AG04450 (cell line): ENCODE data around the gene MLST8. TPM values are rescaled to one million over a fixed set of nuclear protein-coding genes. Genes with fewer than 3 reads are reported as not detected.

Experiments
- CTCF ChIA-PET: fragments of 300-600, 350-600 bp; formaldehyde crosslinking; extraction: SDS; loops from one replicate; lab custom pipeline; 2022; ENCODE audit warnings: antibody characterized with exemption, inconsistent platforms; lab: Charles Lee
- POLR2A ChIA-PET: fragments of 350-600 bp; formaldehyde crosslinking; extraction: SDS; loops from one replicate; lab custom pipeline; 2021; ENCODE audit warnings: antibody characterized with exemption, inconsistent platforms; lab: Yijun Ruan, JAX
- DNase-seq: peaks from one replicate; pipeline ENCODE4 v3.0.0-alpha.2; 2011; ENCODE audit warnings: low read depth, low spot score
- H3K27ac ChIP-seq: one replicate; pipeline ENCODE4 v1.5.1; 2012; ENCODE audit warnings: low read depth, low read length, control low read depth
- H3K27me3 ChIP-seq: one replicate; pipeline ENCODE4 v1.6.0; 2012; ENCODE audit warnings: low read length; ENCODE audit not compliant: control insufficient read depth, insufficient read depth
- H3K4me3 ChIP-seq: 2 replicates; pipeline ENCODE4 v1.5.1; 2011; ENCODE audit warnings: mild to moderate bottlenecking, low read depth, low read length, control low read depth
- H3K9me3 ChIP-seq: 2 replicates; pipeline ENCODE4 v1.5.1; 2012; ENCODE audit warnings: low read length; ENCODE audit not compliant: control insufficient read depth, insufficient read depth
- CTCF ChIP-seq: IDR thresholded peaks from 2 replicates; pipeline ENCODE4 v1.5.1; 2011; ENCODE audit warnings: low read depth, low read length, control low read depth, inconsistent platforms
- polyA plus RNA-seq: library from polyadenylated mRNA; depleted of rRNA; stranded (reverse); fragments of >200 nt; gene quantifications from 2 replicates; pipeline ENCODE4 v1.2.3, GENCODE V29; 2011

The MLST8 gene
- polyA plus RNA-seq, 1 experiment: 41.1 TPM

- no peak for TF ChIP-seq CTCF
- Histone ChIP-seq H3K27me3 (no peaks in the 10 kb centered on the region), H3K4me3 (peak within 1 kb of the TSS; percentile 85), H3K9me3 (no peaks in the 10 kb centered on the region; the same call in 1 of the 2 replicates), H3K27ac (peak within 1 kb of the TSS; percentile 47)
- ChIA-PET POLR2A (no interaction called here), CTCF (no interaction called here)
- peak; percentile 98 for DNase-seq
Measured at GRCh38 chr16:2223221-2223941, 18.1 kb downstream of the MLST8 start, which contains the start of gene E4F1. Gene E4F1 (plus strand): TSS chr16:2223591. CDS start chr16:2223614, 23 bp downstream.

- no peak for TF ChIP-seq CTCF
- Histone ChIP-seq H3K27me3 (no peaks in the 10 kb centered on the region), H3K9me3 (no peaks in the 10 kb centered on the region; the same call in 1 of the 2 replicates), H3K4me3 (peak overlapping the region; percentile 85), H3K27ac (peak overlapping the region; percentile 31)
- no peak for DNase-seq
- ChIA-PET POLR2A (no interaction called here), CTCF (no interaction called here)
Measured at GRCh38 chr16:2223942-2224486, 18.8 kb downstream of the MLST8 start.

DNA sequence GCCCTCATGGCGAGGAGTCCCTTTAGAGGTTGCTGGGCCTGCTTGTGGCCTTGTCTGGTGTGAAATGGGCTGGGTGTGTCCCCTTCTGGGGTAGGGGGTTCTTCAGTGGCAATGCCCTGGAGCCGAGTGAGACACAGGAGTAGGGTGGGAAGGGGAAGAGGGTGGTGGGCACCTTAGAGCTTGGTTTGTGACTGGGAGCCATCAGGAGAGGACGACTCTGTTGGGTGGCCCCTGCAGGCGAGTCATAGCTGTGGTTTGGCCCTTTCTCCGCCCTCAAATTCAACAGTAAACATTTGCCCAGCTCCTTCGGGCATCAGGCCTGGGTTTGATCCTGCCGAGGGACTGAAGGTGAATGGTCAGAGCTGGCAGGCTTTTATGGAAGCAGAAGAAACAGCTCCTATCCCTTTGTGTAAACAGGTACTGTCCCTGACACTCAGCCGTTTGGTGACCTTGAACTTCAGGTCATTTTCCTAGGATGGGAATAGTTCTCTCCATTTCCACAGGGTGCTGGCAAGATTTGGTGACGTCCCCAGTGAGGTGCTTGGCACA, 21.1 kb downstream of the MLST8 start:
- CTCF ChIA-PET: no interaction called here
- no peaks in the 10 kb centered on the region; the same call in 1 of the 2 replicates for H3K9me3 ChIP-seq
- no peaks in the 10 kb centered on the region for H3K27me3 ChIP-seq
- no peak overlapping the region for H3K27ac ChIP-seq
- no peak for DNase-seq
- no peak for TF ChIP-seq CTCF
- H3K4me3 ChIP-seq: no peak overlapping the region
- POLR2A ChIA-PET: no interaction called here

DNA sequence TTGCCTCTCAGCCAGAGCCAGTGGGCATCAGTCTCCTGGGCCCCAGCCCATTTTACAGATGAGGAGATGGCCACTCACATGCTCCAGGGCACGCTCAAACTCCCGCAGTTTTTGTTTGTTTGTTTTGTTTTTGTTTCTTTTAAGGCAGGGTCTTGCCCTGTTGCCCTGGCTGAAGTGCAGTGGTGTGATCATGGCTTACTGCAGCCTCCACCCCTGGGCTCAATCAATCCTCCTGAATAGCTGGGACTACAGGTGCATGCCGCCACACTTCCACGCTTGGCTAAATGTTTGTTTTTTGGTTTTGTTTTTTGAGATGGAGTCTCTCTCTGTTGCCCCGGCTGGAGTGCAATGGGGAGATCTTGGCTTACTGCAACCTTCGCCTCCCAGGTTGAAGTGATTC, 21.7 kb downstream of the MLST8 start:
- no peak for TF ChIP-seq CTCF
- H3K9me3 ChIP-seq: no peaks in the 10 kb centered on the region; the same call in 1 of the 2 replicates
- H3K27me3 ChIP-seq: no peaks in the 10 kb centered on the region
- H3K27ac ChIP-seq: no peak overlapping the region
- H3K4me3 ChIP-seq: no peak overlapping the region
- POLR2A ChIA-PET: no interaction called here
- CTCF ChIA-PET: no interaction called here
- no peak for DNase-seq
